ENCODE data around the gene SIVA1.
"Not testable (repeated sequence)": the region's sequence is repeated elsewhere in the genome, so short reads cannot be mapped to it uniquely, and the experiment has no call there.

SIVA1 gene

DNA sequence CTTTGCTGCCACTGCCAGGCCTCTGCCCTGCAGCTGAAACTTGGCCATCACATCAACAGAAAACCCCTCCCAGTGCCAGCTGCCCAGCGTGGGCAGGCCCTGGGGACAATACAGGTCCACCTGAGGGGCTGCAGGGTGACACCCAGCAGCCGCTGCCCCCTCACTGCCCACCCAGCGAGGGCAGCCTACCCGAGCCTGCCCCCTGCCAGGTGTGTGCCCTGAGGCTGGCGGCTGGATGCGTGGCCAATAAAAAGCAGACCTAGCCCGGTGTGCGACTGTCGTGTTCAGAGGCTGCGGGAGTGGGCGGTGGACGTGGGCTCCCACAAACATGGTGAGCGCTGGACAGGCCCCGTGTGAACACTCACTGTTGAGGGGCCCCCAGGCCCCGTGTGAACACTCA lies 33.6 kb upstream of the SIVA1 start:
- DNase-seq (ENCODE audit: low read depth in 3 of 3) = no peak

DNA sequence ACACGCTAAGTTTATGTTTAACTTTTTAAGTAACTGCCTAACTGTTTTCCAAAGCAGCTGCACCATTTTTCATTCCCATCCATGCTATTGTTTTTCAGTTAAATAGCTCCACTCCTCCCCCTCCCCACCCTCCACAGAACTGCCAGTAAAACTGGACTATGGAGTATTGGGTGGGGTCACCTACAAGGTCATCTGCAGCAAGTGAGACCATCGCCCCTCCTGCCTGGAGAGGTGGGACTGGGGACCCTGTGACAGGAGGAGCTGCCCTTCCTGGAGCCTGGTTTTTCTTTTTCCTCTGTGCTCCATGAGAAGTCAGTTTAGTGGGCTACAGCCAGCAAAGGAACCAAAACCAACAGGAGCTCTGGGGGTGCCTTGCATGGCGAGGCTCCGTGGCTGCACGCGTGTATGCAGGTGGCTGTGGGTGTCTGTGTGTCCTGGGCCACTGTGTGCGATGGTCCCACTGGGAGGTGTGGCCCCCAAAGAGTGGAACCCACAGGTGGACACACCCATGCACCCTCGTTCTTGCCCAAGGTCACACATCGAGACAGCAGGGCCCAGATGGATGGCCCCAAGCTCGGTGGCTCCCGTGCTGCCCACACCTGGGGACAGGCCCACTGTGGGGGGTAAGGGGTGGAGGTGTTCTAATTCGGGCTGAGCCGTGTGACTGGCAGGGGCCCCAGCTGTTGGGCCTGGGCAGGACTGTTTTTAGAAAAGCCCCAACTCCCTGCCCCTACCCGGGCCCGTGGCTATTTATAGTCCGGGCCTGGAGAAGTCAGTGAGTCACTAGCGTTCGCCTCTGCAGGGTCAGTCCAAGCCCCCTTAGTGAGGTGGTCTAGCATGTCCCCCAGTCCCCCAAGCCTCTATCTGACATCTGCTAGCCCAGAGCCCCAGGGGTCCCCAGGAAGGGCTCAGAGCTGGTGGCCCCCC lies 31.2 kb upstream of the SIVA1 start:
- no peak for DNase-seq (ENCODE audit: low read depth in 3 of 3)

DNA sequence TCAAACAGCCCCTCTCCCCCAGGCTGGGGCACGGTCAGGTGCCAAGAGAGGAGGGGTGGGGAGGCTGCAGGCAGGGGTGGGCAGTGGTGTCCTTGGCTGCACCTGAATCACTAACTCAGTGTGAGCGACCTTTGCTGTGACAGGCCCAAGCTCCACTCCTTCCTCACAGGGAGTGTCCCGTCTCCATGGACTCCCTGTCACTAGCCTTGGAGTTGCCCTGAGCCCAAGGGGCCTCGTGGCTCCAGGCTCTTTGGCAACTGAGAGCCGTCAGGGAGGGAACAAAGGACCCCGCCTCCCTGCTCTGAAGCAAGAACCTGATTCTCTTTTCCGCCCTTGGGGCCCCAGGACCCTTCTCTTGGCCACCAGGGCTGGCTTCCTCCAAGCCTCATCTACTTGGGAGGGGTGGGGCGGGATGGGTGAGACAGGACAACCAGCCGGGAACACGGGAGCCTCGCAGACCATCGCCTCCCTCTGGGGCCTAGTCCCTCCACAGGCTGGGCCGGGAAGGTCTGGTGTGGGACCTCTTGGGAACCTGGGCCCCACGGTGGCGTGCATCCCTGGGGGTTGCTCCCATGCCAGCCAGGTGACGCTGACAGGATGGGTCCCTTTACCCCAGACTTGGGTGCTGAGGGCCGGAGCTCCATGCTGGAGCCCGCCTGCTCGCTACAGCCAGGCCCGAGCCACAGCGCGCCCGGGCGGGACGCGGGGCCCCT lies 29.9 kb upstream of the SIVA1 start:
- no peak for DNase-seq (ENCODE audit: low read depth in 3 of 3)

DNA sequence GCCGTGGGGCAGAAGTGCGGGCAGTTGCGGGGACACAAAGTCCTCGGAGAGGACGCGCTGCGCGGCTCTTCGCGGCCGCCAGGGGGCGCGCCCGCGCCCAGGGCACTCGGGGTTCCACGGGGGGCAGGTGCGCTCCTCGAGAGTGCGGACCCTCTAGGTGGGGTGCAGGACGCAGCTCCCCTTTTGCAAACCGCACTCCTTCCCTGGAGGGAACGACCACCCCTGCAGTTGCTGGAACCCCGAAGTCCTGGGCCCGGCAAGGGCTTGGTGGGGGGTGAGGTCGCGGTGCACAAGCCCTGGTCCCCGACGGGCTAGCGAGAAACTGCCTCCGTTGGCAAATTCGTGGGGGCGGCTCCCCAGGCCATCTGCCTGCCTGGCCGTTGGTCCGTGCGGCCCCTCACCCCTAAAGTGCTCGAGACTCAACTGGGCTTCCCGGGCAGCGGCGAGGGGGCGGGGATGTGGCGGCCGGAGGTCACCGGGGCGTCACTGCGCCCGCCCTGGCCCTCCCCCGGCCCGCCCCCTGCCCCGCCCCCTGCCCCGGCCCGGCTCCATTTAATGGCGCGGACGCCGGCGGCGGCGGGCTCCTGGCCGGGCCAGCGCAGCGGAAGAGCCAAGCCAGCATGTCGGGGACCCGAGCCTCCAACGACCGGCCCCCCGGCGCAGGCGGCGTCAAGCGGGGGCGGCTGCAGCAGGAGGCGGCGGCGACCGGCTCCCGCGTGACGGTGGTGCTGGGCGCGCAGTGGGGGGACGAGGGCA lies 29.1 kb upstream of the SIVA1 start, which contains the start of gene ADSS1:
Gene ADSS1 (plus strand): TSS at position 579 of the 756 bp plus-strand sequence. CDS start 42 bp downstream, at position 621.
- peak; percentile 15 to 50 (median 20) for DNase-seq (ENCODE audit: low read depth in 3 of 3)

DNA sequence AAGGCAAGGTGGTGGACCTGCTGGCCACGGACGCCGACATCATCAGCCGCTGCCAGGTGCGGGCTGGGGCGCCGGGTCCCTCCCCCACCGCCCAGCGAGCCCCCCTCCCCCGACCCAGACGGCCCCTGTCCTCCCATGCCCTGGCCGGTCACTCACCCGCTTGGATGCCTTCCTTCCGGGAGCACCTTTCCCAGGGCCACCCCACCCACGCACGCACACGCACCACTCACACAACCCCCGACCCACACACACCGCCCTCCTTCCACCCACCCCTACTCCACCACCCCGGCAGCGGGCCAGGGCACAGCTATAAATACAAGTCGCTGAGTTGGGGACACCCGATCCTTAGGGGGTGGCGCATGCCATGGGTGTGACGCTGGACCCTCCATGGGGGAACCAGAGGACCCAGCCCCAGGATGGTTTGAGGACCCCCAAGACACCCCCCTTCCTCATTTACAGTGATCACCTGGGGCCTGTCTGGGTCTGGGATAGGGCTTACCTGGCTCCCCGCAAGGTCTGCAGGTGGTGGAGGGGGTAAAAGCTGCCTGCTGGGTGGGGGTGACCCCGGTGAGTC lies 28.5 kb upstream of the SIVA1 start:
- DNase-seq (ENCODE audit: low read depth in 3 of 3) = no peak

DNA sequence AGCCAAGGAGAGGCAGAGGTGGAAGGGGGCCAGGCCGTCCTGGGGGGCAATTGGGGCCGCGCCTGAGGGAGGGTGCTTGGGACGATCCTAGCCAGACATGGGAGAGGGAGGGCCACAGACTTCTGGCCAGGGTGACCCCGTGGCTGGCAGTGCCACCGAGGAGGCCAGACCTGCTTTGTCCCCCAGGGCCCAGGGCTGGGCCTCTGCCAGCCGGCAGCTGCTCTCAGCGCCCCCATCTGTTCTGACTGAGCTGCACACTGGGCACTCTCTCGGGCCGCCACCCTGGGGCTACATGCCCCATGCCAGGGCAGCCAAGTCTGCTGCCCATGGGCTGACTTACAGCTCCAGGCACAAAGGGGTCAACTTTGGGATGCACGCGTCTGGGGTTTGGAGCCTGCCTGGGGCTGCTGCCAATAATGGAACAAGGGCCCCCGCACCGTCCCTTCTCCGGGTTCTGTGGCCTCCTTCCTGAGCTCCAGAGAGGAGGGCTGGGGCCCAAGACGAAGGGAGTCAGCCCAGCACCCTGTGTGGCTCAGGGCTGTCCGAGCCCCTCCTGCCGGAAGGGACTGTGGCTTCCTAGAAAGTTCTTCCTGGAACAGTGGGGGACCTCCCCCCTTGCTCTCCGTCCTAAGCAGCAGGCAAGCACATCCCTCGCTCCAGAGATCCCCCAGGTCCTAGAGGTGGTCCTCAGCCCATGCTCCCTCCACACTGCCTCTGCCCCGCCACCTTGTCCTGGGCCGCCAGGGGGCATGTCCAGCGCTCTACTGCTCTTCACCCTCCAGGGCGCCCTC lies 27.8 kb upstream of the SIVA1 start:
- DNase-seq (ENCODE audit: low read depth in 3 of 3) = no peak

DNA sequence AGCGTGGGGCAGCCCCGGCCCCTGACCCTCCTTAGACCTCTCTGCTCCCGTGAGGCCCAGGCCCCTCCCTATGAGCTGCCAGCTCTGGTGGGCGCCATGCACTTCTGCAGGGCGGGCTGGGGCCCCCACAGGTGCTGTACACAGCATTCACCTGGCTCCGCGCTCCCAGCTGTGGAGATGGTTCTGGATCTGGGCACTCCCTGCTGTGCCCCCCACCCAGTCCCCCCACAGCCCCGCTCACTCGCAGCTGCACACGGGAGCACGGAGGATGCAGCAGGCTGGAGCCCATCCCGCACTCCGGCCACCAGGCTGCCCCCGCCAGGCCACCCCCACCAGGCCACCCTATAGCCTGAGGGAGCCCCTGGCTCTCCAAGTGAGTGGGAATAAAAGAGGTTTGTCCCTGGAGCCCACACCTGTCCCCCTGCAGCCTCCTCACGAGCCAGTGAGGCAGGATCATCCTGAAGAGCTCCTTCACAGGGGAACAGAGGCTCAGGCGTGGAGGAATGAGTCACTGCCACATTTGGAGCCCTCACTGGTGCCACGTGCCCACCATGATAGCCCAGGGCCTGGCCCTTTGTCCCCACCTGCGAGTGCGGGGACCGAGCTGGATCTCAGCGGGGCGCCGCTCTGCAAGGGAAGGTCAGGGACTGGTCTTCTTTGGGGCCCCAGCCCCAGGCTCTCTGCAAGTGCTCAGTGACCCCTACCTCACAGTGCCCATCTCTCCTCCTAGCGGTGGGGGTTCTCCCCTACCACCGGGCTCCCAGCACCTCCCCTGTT lies 27.0 kb upstream of the SIVA1 start:
- no peak for DNase-seq (ENCODE audit: low read depth in 3 of 3)

DNA sequence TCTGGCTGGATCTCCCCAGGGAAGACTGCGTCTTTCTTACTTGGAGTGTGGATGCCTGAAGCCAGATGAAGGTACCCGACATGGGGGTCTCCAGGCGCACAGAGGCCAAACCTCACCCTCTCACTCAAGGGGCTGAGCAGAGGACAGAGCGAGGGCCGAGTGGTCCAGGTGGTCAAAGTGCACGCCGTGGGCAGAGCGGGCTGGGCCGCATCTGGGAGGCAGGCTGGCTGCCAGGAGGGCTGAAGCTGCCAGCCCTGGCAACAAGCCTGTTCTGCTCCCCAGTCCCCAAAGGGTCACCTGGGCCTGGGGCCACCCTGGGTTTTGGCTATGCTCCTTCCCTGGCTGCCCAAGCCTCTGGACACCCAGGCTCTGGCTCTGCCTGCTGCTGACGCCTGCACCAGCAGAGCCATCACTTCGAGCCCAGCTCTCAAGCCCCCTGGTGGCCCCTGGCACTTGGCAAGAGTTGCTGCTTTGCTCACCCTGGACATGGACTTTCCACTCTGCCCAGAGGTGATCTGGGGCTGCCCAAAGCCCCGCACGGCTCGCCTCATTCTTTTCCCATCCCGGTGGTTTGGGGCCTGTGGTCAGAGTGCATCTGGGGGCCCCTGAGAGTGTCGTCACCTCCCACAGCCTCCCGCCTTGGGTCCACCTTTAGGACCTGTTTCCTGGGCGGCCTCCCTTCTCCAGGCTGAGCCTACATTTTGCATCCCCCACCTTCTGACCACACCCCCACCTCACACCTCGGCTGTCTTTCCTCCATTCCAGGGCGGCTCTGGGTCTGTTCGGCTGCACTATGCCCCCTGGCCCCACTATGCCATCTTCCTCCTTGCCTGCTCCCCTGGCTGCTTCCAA lies 26.1 kb upstream of the SIVA1 start:
- DNase-seq (ENCODE audit: low read depth in 3 of 3) = no peak

DNA sequence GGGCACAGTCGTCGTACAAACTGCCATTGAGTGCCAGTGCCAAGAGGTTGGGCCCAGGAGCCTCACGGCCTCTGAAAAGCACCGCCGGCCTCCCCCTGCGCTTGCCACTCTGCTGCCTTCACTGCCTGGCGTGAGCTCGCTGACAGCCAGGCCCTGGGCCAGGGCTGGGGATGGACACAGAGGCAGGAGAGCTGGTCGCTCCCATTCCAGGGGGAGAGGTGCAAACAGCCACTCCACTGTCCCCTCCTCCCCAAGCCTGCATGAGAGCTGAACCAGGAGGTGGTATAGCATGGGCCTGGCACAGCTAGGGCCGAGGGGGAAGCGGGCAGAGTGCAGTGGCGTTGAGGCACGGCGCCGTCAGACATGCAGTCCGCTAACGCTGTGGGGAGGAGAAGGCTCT lies 24.3 kb upstream of the SIVA1 start:
- no peak for DNase-seq (ENCODE audit: low read depth in 3 of 3)

DNA sequence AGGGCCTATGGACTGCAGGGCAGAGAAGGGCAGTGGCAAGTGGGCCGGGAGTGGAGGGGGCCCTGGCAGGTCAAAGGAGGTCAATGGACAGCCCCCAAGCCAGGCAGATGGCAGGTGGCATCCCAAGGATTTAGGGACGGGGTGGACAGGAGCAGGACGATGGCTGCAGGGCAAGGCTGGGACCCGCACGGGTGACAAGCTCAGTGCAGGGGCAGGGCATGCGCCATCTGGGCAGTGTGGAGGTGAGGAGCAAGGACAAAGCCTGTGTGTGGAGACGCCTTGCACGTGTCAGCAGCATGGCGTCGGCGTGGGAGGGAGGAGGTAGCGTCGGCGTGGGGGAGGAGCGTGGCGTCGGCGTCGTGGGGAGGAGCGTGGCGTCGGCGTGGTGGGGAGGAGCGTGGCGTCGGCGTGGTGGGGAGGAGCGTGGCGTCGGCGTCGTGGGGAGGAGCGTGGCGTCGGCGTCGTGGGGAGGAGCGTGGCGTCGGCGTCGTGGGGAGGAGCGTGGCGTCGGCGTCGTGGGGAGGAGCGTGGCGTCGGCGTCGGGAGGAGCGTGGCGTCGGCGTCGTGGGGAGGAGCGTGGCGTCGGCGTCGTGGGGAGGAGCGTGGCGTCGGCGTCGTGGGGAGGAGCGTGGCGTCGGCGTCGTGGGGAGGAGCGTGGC lies 23.6 kb upstream of the SIVA1 start:
- DNase-seq (ENCODE audit: low read depth in 3 of 3) = not testable (repeated sequence)

DNA sequence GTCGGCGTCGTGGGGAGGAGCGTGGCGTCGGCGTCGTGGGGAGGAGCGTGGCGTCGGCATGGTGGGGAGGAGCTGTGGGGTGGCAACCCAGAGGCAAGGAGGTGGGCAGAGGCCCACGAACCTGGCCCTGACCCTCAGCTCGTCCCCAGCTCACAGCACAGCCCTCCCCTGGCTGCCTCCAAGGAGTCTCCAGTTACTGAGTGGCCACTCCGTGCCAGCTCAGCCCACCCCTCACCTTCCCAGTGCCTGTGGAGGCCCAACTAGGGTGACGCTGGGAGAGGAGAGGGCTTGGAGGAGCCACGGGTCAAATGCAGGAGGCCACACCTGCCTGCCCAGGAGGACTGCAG lies 23.1 kb upstream of the SIVA1 start:
- DNase-seq (ENCODE audit: low read depth in 3 of 3) = no peak

DNA sequence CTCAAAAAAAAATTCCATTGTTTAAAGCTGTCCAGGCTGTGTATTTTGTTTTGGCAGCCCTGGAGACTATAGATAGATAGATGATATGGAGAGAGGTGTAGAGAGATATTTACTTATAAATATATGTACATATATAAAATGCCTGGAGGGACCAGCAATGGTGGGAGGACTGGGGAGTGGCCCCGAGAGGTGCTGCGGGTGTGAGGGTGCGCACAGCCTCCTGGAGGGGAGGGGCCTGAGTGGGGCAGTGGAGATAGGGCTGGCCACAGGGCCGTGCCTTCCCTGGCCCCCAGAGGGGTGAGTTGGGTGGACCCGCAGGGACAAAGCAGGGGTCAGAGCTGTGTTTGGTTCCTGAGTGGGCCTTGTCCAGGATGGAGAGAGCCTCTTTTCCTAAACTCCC lies 22.5 kb upstream of the SIVA1 start:
- no peak for DNase-seq (ENCODE audit: low read depth in 3 of 3)

DNA sequence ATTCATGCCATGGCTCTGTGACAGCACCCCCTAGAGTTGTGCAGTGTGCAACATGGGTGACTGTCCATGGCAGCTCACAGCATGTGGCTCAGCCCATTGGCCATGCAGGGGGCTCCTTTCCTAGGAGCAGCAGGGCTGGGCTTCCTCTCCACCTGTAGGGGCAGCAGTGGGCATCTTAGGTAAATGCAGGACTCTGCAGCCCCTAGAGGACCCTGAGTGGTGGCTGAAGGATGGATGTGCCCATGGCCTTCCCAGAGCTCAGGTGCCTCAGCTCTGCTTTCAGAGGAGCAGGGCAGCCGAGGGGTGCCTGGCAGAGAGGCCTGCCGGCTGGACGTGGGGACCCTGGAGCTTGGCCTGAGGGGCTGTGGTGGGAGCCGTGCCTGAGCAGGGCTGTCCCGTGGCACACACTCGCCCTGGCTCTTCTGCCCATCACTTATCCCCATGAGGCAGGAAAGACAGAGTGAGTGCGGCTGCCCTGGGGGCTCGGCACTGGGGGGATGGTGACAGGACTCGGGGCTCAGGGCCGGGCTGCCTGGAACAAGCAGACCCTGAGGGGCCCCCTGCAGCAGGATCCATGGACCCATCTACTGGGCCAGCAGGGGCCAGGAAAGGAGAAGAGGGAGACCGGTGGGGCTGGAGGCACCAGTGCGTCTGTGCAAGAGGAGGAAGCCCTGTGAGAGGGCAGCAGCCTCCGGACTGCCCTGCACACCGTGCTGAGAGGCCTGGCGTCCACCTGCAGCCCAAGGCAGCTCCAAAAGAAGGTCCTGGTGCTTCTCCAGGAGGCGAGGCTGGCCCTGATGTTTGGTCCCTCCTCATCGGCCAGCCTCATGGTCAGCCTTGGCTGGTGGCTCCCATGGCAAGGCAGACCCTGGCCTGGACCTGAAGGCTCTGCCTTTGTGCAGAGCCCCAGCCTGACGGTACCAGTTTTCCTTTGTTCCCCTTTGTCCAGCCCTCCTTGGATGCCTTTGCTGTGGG lies 21.3 kb upstream of the SIVA1 start:
- DNase-seq (ENCODE audit: low read depth in 3 of 3) = no peak

DNA sequence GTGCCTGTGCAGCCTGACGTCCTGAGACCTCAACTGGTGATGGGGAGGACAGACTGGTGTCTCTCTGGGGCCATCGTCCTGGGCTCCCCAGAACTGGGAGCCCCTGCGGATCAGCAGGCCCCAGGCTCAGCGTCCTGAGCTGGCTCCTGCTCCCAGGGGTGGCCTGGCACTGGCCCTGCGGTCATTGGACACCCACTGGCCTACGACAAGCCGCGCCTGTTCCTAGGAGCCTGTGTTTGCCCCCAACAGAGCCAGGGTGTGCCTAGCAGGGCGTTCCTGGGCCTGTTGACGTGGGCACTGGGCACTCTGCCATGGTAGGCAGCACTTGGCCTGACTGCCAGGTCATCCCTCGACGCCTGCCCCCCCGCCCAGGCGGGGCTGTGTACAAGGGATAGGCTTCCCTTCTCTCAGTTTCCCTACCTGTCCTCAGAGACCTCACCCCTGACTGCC lies 20.6 kb upstream of the SIVA1 start:
- no peak for DNase-seq (ENCODE audit: low read depth in 3 of 3)

DNA sequence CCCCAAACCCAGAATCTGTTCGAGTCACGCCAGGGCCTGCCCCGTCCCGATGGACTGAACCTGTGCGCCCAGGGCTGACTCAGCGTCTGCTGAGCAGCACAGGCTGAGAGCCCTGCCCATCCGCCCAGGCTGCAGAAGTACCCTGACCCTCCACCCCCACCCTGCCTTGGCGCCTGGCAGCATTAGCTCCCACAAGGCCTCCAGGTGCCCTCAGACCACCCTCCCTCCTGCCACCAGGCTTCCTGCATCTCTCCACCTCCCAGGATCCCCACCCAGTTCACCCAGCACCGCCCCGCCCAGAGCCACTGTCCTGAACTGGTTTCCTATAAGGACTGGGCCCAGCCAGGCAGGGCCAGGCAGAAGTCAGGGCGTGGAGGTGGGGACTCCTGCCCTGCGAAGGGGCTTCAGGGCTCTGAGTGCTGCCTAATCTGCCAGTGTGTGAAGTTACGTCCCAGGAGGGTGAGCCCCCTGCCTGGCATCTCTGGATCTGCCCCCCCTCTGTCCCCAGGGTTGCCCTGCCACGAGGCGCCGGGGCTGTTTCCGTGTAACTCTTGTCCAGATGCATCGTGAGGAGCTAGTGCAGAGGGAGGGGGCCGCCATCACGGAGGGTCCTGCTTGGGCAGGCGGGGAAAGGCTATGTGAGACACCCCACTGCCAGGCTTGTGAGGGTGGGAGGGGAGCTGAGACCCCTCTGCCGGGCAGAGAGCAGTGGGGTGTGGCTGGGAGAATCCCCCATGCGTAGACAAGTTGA lies 19.8 kb upstream of the SIVA1 start:
- DNase-seq (ENCODE audit: low read depth in 3 of 3) = no peak

DNA sequence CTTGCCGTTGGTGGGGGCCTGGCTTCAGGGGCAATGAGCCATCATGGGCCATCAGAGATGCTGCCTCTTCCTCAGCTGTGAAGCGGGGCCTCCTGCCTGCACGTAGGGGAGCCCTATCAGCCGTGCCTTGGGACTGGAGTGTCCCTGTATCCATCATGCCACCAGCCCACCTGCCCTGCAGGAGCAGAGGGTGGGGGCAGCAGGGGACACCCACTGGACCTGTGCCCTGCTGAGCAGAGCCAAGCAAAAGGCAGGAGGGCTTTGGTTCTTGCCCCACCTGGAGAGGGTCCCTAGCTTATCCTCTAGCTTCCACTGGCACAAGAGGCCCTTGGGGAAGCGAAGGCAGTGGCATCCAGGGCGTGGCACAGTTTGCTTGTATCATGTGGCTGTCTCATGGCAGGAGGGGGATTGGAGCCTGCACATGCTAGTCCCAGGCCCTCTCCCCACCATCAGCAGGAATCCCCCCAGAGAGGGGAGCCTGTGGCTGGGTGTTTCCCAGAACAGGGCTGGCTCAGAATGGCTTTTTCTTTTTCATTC lies 18.8 kb upstream of the SIVA1 start:
- DNase-seq (ENCODE audit: low read depth in 3 of 3) = no peak

DNA sequence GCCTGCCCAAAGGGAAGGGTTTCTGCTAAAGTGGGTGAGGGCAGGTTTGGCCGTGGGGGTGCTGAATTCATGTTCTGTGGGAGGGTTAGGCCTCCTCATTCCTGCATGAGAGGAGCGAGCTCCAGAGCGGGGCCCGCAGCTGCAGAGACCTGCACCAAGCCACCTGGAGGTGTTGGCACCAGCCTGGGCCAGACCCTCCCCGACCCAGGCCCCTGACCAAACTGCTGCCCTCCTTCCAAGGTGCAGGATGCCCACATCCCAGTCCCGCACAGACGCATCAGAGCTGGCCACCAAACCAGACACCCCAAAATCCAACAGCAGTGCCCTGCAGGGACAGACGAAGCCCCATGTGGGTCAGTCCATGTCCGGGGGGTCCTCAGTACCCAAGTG lies 18.4 kb upstream of the SIVA1 start:
- no peak for DNase-seq (ENCODE audit: low read depth in 3 of 3)

All from stimulated activated CD4-positive, alpha-beta T cell treated with anti-CD3 and anti-CD28 coated beads, TNF-alpha, amount 100 ng/mL, for 24 hours (primary cell).